ENCODE data around the gene KLKB1. TPM values are rescaled to one million over a fixed set of nuclear protein-coding genes. Genes with fewer than 3 reads are reported as not detected.

The KLKB1 gene
- total RNA-seq, 1 donor from 2014 or later: 0.58 TPM

DNA sequence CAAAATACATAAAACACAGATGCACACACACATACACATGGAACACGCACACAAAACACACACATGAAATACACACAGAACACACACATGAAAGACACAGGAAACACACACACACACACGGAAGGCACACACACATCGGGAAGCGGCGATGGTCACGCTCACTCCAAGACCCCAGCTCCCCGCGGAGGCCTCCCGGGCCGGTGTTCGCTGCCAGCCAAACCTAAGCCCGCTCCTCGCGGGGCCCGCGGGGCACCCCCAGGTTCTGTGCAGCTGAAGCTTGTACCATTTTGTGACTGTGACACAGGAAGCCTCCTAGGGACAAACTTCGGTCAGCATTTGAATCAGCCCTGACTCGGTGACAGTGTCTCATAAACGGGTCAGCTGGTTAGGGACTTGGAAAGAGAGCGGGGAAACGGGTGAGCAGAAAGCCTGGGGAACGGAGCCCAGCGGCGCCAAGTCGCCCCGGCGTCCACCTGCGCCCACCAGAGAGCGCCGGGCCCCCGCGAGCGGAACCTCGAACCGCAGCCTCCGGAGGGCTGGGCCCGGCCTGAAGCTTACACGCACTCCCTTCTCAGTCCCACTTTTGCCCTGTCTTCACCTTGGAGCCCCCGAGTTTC, 70.8 kb downstream of the KLKB1 start:
- no peaks in the 10 kb centered on the region for H3K36me3 ChIP-seq (ENCODE audit: control insufficient read depth, insufficient read depth, low read length)
- H3K27me3 ChIP-seq (ENCODE audit: control insufficient read depth, insufficient read depth, low read length): peaks cover 11% of the 10 kb centered on the region
- no peak for DNase-seq (ENCODE audit: low read depth)
- TF ChIP-seq, protein P1, sequence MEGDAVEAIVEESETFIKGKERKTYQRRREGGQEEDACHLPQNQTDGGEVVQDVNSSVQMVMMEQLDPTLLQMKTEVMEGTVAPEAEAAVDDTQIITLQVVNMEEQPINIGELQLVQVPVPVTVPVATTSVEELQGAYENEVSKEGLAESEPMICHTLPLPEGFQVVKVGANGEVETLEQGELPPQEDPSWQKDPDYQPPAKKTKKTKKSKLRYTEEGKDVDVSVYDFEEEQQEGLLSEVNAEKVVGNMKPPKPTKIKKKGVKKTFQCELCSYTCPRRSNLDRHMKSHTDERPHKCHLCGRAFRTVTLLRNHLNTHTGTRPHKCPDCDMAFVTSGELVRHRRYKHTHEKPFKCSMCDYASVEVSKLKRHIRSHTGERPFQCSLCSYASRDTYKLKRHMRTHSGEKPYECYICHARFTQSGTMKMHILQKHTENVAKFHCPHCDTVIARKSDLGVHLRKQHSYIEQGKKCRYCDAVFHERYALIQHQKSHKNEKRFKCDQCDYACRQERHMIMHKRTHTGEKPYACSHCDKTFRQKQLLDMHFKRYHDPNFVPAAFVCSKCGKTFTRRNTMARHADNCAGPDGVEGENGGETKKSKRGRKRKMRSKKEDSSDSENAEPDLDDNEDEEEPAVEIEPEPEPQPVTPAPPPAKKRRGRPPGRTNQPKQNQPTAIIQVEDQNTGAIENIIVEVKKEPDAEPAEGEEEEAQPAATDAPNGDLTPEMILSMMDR (IDR thresholded peaks at IDR 0.05; ENCODE audit: insufficient read depth, low read length, poor library complexity, severe bottlenecking): no peak
- H3K4me3 ChIP-seq (ENCODE audit: low read depth, low read length): peak overlapping the region; percentile 14

DNA sequence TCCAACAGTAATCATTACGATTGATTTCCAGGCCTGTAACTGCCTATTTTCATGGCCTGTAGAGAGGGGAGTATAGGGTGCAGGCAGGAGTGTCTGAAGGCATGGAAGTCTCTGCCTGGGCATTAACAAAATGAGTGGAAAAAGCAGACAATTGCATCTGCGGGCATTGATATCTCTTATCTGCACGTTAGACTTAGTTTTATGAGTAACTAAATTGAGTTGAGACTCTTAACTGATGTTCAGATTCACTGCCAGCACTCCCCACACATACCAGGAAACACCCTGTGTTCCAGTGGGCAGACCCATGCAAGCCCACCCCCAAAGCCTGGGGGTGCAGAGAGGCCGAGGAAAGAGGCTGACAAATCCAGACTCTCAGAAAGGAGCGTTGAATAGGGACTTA, 72.0 kb downstream of the KLKB1 start:
- H3K4me3 ChIP-seq (ENCODE audit: low read depth, low read length): no peak overlapping the region
- TF ChIP-seq, protein P1 (IDR thresholded peaks at IDR 0.05; ENCODE audit: insufficient read depth, low read length, poor library complexity, severe bottlenecking): no peak

DNA sequence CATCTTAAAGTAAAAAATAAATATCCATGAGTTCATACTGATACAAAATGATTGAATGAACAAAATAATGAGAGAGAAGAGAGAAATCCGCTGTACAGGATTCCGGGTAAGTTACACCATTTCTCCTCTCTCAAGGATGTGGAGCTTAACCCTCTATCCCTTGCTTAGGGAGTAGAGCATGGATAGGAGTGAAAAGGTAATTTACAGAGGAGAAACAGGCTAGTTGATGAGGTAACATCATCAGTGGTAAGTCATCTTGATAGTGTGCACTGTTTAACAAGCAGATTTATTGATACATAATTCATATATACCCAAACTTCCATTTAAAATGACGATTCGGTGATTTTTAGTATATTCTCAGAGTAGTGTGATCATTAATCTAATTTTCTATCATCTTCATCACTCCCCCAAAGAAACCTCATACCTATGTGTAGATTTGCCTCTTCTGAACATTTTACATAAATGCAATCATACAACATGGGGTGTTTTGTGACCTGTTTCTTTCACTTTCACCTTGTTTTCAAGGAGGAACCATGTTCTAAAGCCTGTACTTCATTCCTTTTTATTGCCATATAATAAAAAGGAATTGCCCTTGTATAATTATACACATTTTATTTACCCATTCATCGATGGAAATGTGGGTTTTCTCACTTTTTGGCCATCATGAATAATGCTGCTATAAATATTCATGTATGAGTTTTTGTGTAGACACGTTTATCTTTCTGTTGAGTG, 73.5 kb downstream of the KLKB1 start:
- Histone ChIP-seq H3K4me3 (ENCODE audit: low read depth, low read length) (no peak overlapping the region), H3K36me3 (ENCODE audit: control insufficient read depth, insufficient read depth, low read length) (no peaks in the 10 kb centered on the region), H3K27me3 (ENCODE audit: control insufficient read depth, insufficient read depth, low read length) (peaks cover 11% of the 10 kb centered on the region)
- DNase-seq (ENCODE audit: low read depth): no peak
- TF ChIP-seq, protein P1 (IDR thresholded peaks at IDR 0.05; ENCODE audit: insufficient read depth, low read length, poor library complexity, severe bottlenecking): no peak

More for the DNA sequence above, 72.0 kb downstream of the KLKB1 start:
- Histone ChIP-seq H3K27me3 (ENCODE audit: control insufficient read depth, insufficient read depth, low read length) (peaks cover 11% of the 10 kb centered on the region), H3K36me3 (ENCODE audit: control insufficient read depth, insufficient read depth, low read length) (no peaks in the 10 kb centered on the region)
- DNase-seq (ENCODE audit: low read depth): no peak

DNA sequence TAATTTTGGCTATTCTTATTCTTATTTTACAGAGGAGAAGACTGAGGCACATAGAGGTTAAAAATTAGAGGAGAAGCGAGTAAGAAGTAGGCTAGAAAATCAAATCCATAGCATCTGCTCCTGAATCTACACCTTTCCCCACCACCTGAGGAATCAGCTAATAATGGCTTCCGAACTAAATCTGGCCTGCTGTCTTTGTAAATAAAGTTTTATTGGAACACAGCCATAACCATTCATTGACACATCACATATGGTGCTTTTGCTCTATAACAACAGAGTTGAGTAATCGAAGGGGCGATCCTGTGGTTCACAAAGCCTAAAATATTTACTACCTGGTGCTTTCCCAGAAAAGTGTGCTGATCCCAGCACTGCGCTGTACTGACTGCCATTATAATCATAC, 76.9 kb downstream of the KLKB1 start:
- TF ChIP-seq, protein P1 (IDR thresholded peaks at IDR 0.05; ENCODE audit: insufficient read depth, low read length, poor library complexity, severe bottlenecking): no peak
- H3K36me3 ChIP-seq (ENCODE audit: control insufficient read depth, insufficient read depth, low read length): no peaks in the 10 kb centered on the region

DNA sequence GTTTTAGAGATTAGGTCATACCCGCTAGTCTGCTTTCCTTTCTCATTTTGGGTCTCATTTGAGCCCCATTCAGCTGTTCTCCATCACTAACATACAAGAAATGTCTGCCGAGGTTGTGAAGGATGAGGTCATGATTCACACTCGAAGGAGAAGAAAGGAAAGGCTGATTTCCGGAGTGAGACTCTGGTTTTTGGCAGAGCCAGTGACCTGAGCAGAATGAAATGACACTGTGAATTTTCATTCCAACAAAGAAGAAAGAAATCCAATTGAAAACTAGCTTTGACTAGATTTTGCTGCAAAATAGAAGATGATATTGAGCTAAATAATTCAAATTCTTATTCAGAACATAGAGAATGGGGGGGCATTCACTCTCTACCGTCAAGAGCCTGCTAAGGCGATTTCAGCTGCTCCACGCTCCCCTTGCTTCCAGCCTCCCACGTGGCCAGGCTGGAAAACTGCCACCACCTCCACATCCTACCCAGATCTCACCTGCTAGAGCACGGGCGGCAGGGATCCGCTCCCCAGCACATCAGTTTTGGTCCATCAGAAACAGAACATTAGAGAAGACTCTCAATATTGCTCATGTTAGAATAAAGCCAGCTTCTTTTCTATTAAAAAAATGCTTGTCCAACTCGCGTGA, 77.7 kb downstream of the KLKB1 start:
- Histone ChIP-seq H3K4me3 (ENCODE audit: low read depth, low read length) (no peak overlapping the region), H3K27me3 (ENCODE audit: control insufficient read depth, insufficient read depth, low read length) (no peaks in the 10 kb centered on the region), H3K36me3 (ENCODE audit: control insufficient read depth, insufficient read depth, low read length) (no peaks in the 10 kb centered on the region)
- TF ChIP-seq, protein P1 (IDR thresholded peaks at IDR 0.05; ENCODE audit: insufficient read depth, low read length, poor library complexity, severe bottlenecking): no peak
- DNase-seq (ENCODE audit: low read depth): no peak

More for the DNA sequence above, 76.9 kb downstream of the KLKB1 start:
- Histone ChIP-seq H3K27me3 (ENCODE audit: control insufficient read depth, insufficient read depth, low read length) (no peaks in the 10 kb centered on the region), H3K4me3 (ENCODE audit: low read depth, low read length) (no peak overlapping the region)
- no peak for DNase-seq (ENCODE audit: low read depth)
